ENCODE measurements around the gene MAD2L2. TPM values are rescaled to one million over a fixed set of nuclear protein-coding genes. Genes with fewer than 3 reads are reported as not detected.

MAD2L2 gene
- total and polyA plus RNA-seq, 2 donors (not counting 1 experiment from before 2014, with no cell fraction given): 35.0 to 48.9 TPM

DNA sequence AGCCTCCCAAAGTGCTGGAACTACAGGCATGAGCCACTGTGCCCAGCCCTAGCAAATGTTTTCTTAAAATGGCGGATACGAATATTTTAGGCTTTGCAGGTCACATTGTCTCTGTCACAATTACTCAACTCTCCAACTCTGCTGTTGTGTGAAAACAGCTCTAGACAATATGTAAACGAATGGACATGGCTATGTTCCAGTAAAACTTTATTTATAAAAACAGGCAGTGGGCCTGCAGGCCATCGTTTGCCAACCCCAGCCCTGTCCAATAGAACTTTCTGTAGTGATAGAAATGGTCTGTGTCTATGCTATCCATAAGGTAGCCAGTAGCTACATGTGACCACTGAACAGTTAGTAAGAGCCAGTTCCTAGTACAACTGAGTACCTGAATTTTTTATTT is 21.2 kb downstream of the MAD2L2 start:
- Histone ChIP-seq H3K9me3 (ENCODE audit: control insufficient read depth, insufficient read depth, low read depth, low read length) (no peaks in the 10 kb centered on the region), H3K27ac (ENCODE audit: insufficient read depth, low read length) (no peak overlapping the region), H3K27me3 (ENCODE audit: control insufficient read depth, insufficient read depth, low read length) (no peaks in the 10 kb centered on the region), H2AFZ (ENCODE audit: low read length) (no peak overlapping the region), H3K4me2 (ENCODE audit: extremely low read depth, insufficient read depth, low read length) (no peak overlapping the region), H3K9ac (ENCODE audit: insufficient read depth, low read length) (no peak overlapping the region), H4K20me1 (ENCODE audit: control insufficient read depth, extremely low read depth, insufficient read depth, low read length) (no peaks in the 10 kb centered on the region), H3K4me3 (replicated peaks in 1 of 4; ENCODE audit: control extremely low read depth in 1 of 4, insufficient read depth in 1 of 4, low read depth in 3 of 4, low read length in 4 of 4) (no peak overlapping the region), H3K79me2 (ENCODE audit: control insufficient read depth, insufficient read depth, low read length) (no peaks in the 10 kb centered on the region), H3K4me1 (ENCODE audit: control insufficient read depth, extremely low read depth, insufficient read depth, low read length) (peaks cover 3% of the 10 kb centered on the region), H3K36me3 (ENCODE audit: control insufficient read depth, insufficient read depth, low read length) (no peaks in the 10 kb centered on the region)
- TF ChIP-seq, protein P1, sequence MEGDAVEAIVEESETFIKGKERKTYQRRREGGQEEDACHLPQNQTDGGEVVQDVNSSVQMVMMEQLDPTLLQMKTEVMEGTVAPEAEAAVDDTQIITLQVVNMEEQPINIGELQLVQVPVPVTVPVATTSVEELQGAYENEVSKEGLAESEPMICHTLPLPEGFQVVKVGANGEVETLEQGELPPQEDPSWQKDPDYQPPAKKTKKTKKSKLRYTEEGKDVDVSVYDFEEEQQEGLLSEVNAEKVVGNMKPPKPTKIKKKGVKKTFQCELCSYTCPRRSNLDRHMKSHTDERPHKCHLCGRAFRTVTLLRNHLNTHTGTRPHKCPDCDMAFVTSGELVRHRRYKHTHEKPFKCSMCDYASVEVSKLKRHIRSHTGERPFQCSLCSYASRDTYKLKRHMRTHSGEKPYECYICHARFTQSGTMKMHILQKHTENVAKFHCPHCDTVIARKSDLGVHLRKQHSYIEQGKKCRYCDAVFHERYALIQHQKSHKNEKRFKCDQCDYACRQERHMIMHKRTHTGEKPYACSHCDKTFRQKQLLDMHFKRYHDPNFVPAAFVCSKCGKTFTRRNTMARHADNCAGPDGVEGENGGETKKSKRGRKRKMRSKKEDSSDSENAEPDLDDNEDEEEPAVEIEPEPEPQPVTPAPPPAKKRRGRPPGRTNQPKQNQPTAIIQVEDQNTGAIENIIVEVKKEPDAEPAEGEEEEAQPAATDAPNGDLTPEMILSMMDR (conservative IDR thresholded peaks at IDR 0.05 in 1 of 2, IDR thresholded peaks at IDR 0.05 in 1 of 2; ENCODE audit: low read depth in 1 of 2, low read length in 2 of 2): no peak
- TF ChIP-seq EZH2 (IDR thresholded peaks at IDR 0.05; ENCODE audit: low read length, missing control alignments): no peak
- no peak for DNase-seq (ENCODE audit: low read depth in 2 of 2)

DNA sequence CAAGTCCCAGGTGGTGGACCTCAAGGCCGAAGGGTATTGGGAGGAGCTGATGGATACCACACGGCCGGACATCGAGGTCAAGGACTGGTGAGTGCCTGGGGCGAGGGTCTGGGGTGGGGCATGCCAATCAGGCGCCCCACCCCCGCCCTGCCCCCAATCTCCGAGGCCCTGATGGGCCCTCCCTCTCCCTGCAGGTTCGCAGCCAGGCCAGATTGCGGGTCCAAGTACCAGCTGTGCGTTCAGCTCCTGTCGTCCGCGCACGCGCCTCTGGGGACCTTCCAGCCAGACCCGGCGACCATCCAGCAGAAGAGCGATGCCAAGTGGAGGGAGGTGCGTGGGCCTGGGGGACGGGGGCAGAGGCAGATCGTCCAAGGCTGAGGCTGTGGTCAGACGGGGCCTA is 22.4 kb downstream of the MAD2L2 start:
- no peak overlapping the region for H3K27ac ChIP-seq (ENCODE audit: insufficient read depth, low read length)
- H4K20me1 ChIP-seq (ENCODE audit: control insufficient read depth, extremely low read depth, insufficient read depth, low read length): no peaks in the 10 kb centered on the region
- H2AFZ ChIP-seq (ENCODE audit: low read length): no peak overlapping the region
- peaks cover 3% of the 10 kb centered on the region for H3K4me1 ChIP-seq (ENCODE audit: control insufficient read depth, extremely low read depth, insufficient read depth, low read length)
- no peak for DNase-seq (ENCODE audit: low read depth in 2 of 2)
- H3K79me2 ChIP-seq (ENCODE audit: control insufficient read depth, insufficient read depth, low read length): no peaks in the 10 kb centered on the region
- H3K9me3 ChIP-seq (ENCODE audit: control insufficient read depth, insufficient read depth, low read depth, low read length): no peaks in the 10 kb centered on the region
- no peak overlapping the region for H3K9ac ChIP-seq (ENCODE audit: insufficient read depth, low read length)
- TF ChIP-seq EZH2 (IDR thresholded peaks at IDR 0.05; ENCODE audit: low read length, missing control alignments): no peak
- TF ChIP-seq, protein P1 (conservative IDR thresholded peaks at IDR 0.05 in 1 of 2, IDR thresholded peaks at IDR 0.05 in 1 of 2; ENCODE audit: low read depth in 1 of 2, low read length in 2 of 2): no peak
- no peaks in the 10 kb centered on the region for H3K27me3 ChIP-seq (ENCODE audit: control insufficient read depth, insufficient read depth, low read length)
- no peak overlapping the region for H3K4me2 ChIP-seq (ENCODE audit: extremely low read depth, insufficient read depth, low read length)
- H3K4me3 ChIP-seq (replicated peaks in 1 of 4; ENCODE audit: control extremely low read depth in 1 of 4, insufficient read depth in 1 of 4, low read depth in 3 of 4, low read length in 4 of 4): no peak overlapping the region
- H3K36me3 ChIP-seq (ENCODE audit: control insufficient read depth, insufficient read depth, low read length): no peaks in the 10 kb centered on the region

- Histone ChIP-seq H3K27me3 (ENCODE audit: control insufficient read depth, insufficient read depth, low read length) (no peaks in the 10 kb centered on the region), H2AFZ (ENCODE audit: low read length) (no peak overlapping the region), H3K4me2 (ENCODE audit: extremely low read depth, insufficient read depth, low read length) (no peak overlapping the region), H3K79me2 (ENCODE audit: control insufficient read depth, insufficient read depth, low read length) (no peaks in the 10 kb centered on the region), H3K36me3 (ENCODE audit: control insufficient read depth, insufficient read depth, low read length) (no peaks in the 10 kb centered on the region), H3K4me3 (replicated peaks in 1 of 4; ENCODE audit: control extremely low read depth in 1 of 4, insufficient read depth in 1 of 4, low read depth in 3 of 4, low read length in 4 of 4) (no peak overlapping the region), H4K20me1 (ENCODE audit: control insufficient read depth, extremely low read depth, insufficient read depth, low read length) (no peaks in the 10 kb centered on the region), H3K9me3 (ENCODE audit: control insufficient read depth, insufficient read depth, low read depth, low read length) (no peaks in the 10 kb centered on the region), H3K27ac (ENCODE audit: insufficient read depth, low read length) (no peak overlapping the region), H3K4me1 (ENCODE audit: control insufficient read depth, extremely low read depth, insufficient read depth, low read length) (peaks cover 3% of the 10 kb centered on the region), H3K9ac (ENCODE audit: insufficient read depth, low read length) (no peak overlapping the region)
- DNase-seq (ENCODE audit: low read depth in 2 of 2): no peak
- TF ChIP-seq EZH2 (IDR thresholded peaks at IDR 0.05; ENCODE audit: low read length, missing control alignments): no peak
- TF ChIP-seq, protein P1 (conservative IDR thresholded peaks at IDR 0.05 in 1 of 2, IDR thresholded peaks at IDR 0.05 in 1 of 2; ENCODE audit: low read depth in 1 of 2, low read length in 2 of 2): no peak
These were observed 23.3 kb downstream of the MAD2L2 start for GRCh38 chr1:11657654-11658053.

Measured in fibroblast of lung (primary cell).